ENCODE data around the gene LRRC63. TPM values are rescaled to one million over a fixed set of nuclear protein-coding genes. Genes with fewer than 3 reads are reported as not detected.
A peak's percentile ranks its signal among the peaks of the same experiment; 100 is the strongest.

The LRRC63 gene
- total RNA-seq, 2 experiments from 2014 or later = 1.5 to 2.1 TPM

DNA sequence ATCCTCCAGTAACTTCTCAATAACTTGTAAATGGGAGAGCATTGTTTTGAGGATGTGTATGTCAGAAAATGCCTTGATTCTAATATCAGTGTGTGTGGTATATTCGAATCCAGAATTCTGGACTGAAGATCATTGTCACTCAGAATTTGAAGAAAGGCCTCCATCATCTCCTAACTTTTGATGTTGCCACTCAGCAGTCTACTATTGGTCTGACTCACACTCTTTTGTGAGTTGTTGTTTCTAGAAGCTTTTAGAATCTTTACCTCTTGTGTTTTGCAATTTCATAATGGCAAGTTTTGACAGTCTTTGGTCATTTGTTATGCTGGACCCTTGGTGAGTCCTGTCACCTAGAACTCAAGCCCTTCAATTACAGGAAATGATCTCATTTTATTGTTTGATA lies 98.3 kb downstream of the LRRC63 start:
- Mint-ChIP-seq H3K4me1 (peaks cover 9% of the 10 kb centered on the region), H3K36me3 (peaks cover 34% of the 10 kb centered on the region), H3K4me3 (no peak overlapping the region), H3K9me3 (ENCODE audit: low read depth) (peaks cover 16% of the 10 kb centered on the region), H3K27me3 (no peaks in the 10 kb centered on the region), H3K27ac (no peak overlapping the region)
- CTCF ChIA-PET = no interaction called here
- no peak for DNase-seq
- ATAC-seq = no peak

DNA sequence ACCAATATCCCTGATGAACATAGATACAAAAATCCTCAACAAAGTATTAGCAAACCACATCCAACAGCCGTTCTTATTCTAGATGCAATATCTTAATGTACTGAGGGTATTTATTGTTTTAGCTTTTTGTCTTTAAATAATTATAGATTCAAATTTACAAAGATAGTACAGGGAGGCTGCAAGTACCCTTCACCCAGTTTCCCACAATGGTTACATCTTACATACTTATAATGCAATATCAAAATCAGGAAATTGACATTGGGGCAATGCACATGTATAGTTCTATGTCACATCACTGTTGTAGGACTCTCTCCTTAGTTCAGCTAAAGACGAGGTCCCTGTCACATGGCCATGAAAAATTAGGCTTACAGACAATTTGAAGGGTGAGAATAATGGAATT lies 99.5 kb downstream of the LRRC63 start:
- Mint-ChIP-seq H3K36me3 (peaks cover 38% of the 10 kb centered on the region), H3K27ac (no peak overlapping the region), H3K4me3 (no peak overlapping the region), H3K27me3 (no peaks in the 10 kb centered on the region), H3K9me3 (ENCODE audit: low read depth) (peaks cover 16% of the 10 kb centered on the region), H3K4me1 (peaks cover 13% of the 10 kb centered on the region)
- CTCF ChIA-PET = interaction anchor here (2.5 kb wide), 1 partner anchor 10 kb away, joined by 10 read pairs; no protein-coding TSS in a partner anchor
- no peak for DNase-seq
- no peak for ATAC-seq

DNA sequence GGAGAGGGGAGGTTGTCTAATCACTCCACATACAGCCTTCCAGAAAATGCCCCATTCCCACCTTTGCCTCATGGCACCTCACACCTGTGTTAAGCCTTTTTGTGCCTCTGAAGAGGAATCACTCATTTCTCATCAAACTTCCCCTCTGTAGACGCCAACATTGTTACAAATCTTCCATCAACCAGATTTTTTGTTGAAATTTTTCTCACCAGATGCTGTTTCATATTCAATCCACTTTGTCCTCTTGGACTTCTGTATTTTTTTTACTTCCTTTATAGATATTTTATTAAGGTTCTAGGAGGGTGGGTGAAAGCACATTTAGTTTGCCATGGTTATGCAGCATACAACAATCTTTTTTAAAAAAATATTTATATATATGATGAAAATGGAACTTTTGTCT lies 101.3 kb downstream of the LRRC63 start:
- H3K4me3 Mint-ChIP-seq = no peak overlapping the region
- peaks cover 13% of the 10 kb centered on the region for H3K4me1 Mint-ChIP-seq
- CTCF ChIA-PET = interaction anchor here (1.0 to 2.5 kb wide), 3 partner anchors 8 to 24 kb away, joined by 3 to 10 read pairs (median 5); no protein-coding TSS in a partner anchor
- peaks cover 16% of the 10 kb centered on the region for H3K9me3 Mint-ChIP-seq (ENCODE audit: low read depth)
- H3K27me3 Mint-ChIP-seq = no peaks in the 10 kb centered on the region
- peaks cover 38% of the 10 kb centered on the region for H3K36me3 Mint-ChIP-seq
- DNase-seq = no peak
- no peak for ATAC-seq
- no peak overlapping the region for H3K27ac Mint-ChIP-seq

- H3K27ac Mint-ChIP-seq = peak overlapping the region; percentile 87
- peaks cover 16% of the 10 kb centered on the region for H3K4me1 Mint-ChIP-seq
- H3K9me3 Mint-ChIP-seq (ENCODE audit: low read depth) = peaks cover 16% of the 10 kb centered on the region
- H3K4me3 Mint-ChIP-seq = peak overlapping the region; percentile 56
- CTCF ChIA-PET = interaction anchor here (0.7 to 1.7 kb wide), 4 partner anchors 12 to 154 kb away, joined by 3 to 5 read pairs (median 4); no protein-coding TSS in a partner anchor
- no peaks in the 10 kb centered on the region for H3K27me3 Mint-ChIP-seq
- ATAC-seq = peak; percentile 49
- no peak for DNase-seq
- H3K36me3 Mint-ChIP-seq = peaks cover 38% of the 10 kb centered on the region
Observed at GRCh38 chr13:46313432-46314257, 101.9 kb downstream of the LRRC63 start.

DNA sequence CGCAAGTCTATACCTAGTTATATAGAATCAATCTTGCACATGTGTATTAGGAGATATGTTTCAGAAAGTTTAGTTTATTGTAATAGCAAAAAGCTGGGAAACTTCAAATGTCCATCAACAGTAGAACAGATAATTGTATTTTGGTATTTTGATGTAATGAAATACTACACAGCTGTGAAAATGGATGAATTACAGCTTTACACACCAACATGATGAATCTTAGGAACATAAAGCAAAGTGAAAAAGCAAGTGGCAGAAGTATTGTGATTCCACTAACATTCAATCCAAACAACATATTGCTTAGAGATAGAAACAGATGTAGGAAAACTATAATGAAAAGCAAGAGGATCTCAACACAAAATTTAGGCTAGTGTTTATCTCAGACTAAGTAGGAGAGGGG lies 102.9 kb downstream of the LRRC63 start:
- H3K27ac Mint-ChIP-seq = no peak overlapping the region
- no peaks in the 10 kb centered on the region for H3K27me3 Mint-ChIP-seq
- ATAC-seq (no peak), DNase-seq (no peak)
- no peak overlapping the region for H3K4me3 Mint-ChIP-seq
- peaks cover 16% of the 10 kb centered on the region for H3K4me1 Mint-ChIP-seq
- peaks cover 16% of the 10 kb centered on the region for H3K9me3 Mint-ChIP-seq (ENCODE audit: low read depth)
- H3K36me3 Mint-ChIP-seq = peaks cover 37% of the 10 kb centered on the region
- CTCF ChIA-PET = interaction anchor here (1.4 kb wide), 1 partner anchor 155 kb away, joined by 5 read pairs; no protein-coding TSS in a partner anchor

- ATAC-seq = no peak
- DNase-seq = no peak
- CTCF ChIA-PET = no interaction called here
- Mint-ChIP-seq H3K4me3 (no peak overlapping the region), H3K9me3 (ENCODE audit: low read depth) (peaks cover 13% of the 10 kb centered on the region), H3K27ac (no peak overlapping the region), H3K27me3 (no peaks in the 10 kb centered on the region), H3K36me3 (peaks cover 33% of the 10 kb centered on the region), H3K4me1 (peaks cover 16% of the 10 kb centered on the region)
Observed at GRCh38 chr13:46315036-46315435, 103.3 kb downstream of the LRRC63 start.

DNA sequence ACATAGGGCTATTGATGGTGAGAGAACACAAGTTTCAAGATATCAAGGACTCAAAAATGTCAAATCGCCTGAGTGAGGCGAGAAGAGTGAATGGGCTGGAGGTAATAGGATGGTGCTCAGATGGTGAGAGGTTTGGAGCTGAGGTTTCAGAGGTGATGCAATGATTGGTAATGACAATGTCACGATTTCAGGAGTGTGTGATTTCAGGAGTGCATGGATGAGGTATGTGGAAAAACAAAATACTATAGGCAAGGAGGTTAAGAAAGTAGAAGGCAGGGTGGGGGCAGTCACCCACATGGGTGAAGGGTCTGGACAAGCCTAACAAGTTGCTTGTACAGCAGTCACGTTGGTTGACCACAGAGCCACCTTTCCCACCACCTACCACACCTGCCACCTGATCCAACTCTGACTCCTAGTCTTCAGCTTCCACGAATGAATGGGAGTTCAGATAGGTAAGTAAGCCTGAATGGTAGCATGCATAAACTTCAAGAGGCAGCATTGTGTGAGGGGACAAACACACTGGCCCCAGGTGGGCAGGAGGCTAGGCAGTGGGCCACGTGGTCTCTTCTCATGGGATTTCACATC lies 103.9 kb downstream of the LRRC63 start:
- DNase-seq = no peak
- Mint-ChIP-seq H3K27me3 (no peaks in the 10 kb centered on the region), H3K36me3 (peaks cover 29% of the 10 kb centered on the region), H3K4me1 (peaks cover 19% of the 10 kb centered on the region), H3K4me3 (no peak overlapping the region), H3K27ac (no peak overlapping the region), H3K9me3 (ENCODE audit: low read depth) (peaks cover 11% of the 10 kb centered on the region)
- no peak for ATAC-seq
- CTCF ChIA-PET = no interaction called here

GRCh38 chr13:46317120-46317519 lies 105.4 kb downstream of the LRRC63 start:
- Mint-ChIP-seq H3K9me3 (ENCODE audit: low read depth) (peaks cover 11% of the 10 kb centered on the region), H3K4me1 (peaks cover 31% of the 10 kb centered on the region), H3K27ac (no peak overlapping the region), H3K27me3 (no peaks in the 10 kb centered on the region), H3K36me3 (peaks cover 20% of the 10 kb centered on the region), H3K4me3 (no peak overlapping the region)
- ATAC-seq = no peak
- no peak for DNase-seq
- CTCF ChIA-PET = no interaction called here

- Mint-ChIP-seq H3K36me3 (peaks cover 11% of the 10 kb centered on the region), H3K9me3 (ENCODE audit: low read depth) (peaks cover 6% of the 10 kb centered on the region), H3K4me3 (no peak overlapping the region), H3K27me3 (no peaks in the 10 kb centered on the region), H3K4me1 (peaks cover 25% of the 10 kb centered on the region), H3K27ac (no peak overlapping the region)
- DNase-seq = no peak
- CTCF ChIA-PET = no interaction called here
- no peak for ATAC-seq
Observed at GRCh38 chr13:46318986-46319385, 107.3 kb downstream of the LRRC63 start.

- Mint-ChIP-seq H3K27ac (peak overlapping the region; percentile 87), H3K27me3 (no peaks in the 10 kb centered on the region), H3K4me1 (peaks cover 19% of the 10 kb centered on the region), H3K9me3 (ENCODE audit: low read depth) (no peaks in the 10 kb centered on the region), H3K4me3 (no peak overlapping the region), H3K36me3 (peaks cover 2% of the 10 kb centered on the region)
- DNase-seq (no peak), ATAC-seq (peak; percentile 20)
- CTCF ChIA-PET = interaction anchor here (0.8 to 2.1 kb wide), 8 partner anchors 14 to 699 kb away, joined by 3 to 11 read pairs (median 6); partner anchors contain the start of gene LCP1
Observed at GRCh38 chr13:46320406-46320805, 108.7 kb downstream of the LRRC63 start.

DNA sequence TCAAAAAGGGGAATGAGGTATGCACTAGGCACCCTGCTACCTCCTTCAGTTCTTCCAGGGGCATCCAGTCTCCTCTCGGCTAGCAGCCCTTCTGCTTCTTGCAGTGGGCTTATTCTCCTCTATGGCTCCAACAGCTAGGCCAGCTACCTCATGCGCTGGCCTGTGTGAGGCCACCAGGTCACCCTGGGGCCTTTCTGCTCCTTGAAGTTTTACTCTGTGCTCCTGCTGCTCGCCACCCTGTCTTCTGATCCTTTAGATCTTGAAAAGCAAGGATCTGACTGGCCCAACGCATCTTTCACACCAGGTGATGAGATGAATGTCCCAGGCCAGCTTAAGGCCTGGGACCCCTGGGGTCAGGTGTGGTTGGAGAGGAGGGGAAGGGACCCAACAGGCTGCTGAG lies 109.1 kb downstream of the LRRC63 start:
- Mint-ChIP-seq H3K9me3 (ENCODE audit: low read depth) (no peaks in the 10 kb centered on the region), H3K36me3 (no peaks in the 10 kb centered on the region), H3K27me3 (no peaks in the 10 kb centered on the region), H3K4me3 (no peak overlapping the region), H3K27ac (peak overlapping the region; percentile 87), H3K4me1 (peaks cover 18% of the 10 kb centered on the region)
- DNase-seq (no peak), ATAC-seq (peak; percentile 35)
- CTCF ChIA-PET = interaction anchor here (0.6 to 2.1 kb wide), 22 partner anchors 9 to 699 kb away, joined by 3 to 11 read pairs (median 5); partner anchors contain the start of gene LCP1

GRCh38 chr13:46321494-46322225 lies 109.9 kb downstream of the LRRC63 start:
- Mint-ChIP-seq H3K27me3 (no peaks in the 10 kb centered on the region), H3K36me3 (no peaks in the 10 kb centered on the region), H3K4me1 (peaks cover 18% of the 10 kb centered on the region), H3K9me3 (ENCODE audit: low read depth) (no peaks in the 10 kb centered on the region), H3K4me3 (peak overlapping the region; percentile 62), H3K27ac (peak overlapping the region; percentile 87)
- CTCF ChIA-PET = interaction anchor here (0.6 to 2.1 kb wide), 29 partner anchors 8 to 809 kb away, joined by 3 to 11 read pairs (median 4); partner anchors contain the start of gene LCP1
- ATAC-seq (peak; percentile 88), DNase-seq (peak; percentile 83)

DNA sequence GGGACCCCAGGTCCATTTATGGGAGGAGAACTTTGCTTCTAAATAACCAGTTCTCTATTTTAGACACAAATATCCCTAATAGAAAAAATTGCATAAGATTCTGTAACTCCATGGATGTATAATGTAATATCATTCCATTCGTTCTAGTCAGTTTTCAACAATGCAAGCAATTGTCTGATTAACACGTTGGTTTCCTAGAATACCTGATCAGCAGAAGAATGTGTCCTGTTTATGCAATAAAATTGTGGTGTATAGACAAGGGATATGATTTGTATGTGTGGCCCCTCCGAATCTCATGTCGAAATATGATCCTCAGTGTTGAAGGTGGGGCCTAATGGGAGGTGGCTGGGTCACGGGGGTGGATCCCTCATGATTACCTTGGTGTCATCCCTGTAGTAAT lies 113.2 kb downstream of the LRRC63 start:
- Mint-ChIP-seq H3K27me3 (peaks cover 6% of the 10 kb centered on the region), H3K27ac (no peak overlapping the region), H3K9me3 (ENCODE audit: low read depth) (no peaks in the 10 kb centered on the region), H3K36me3 (no peaks in the 10 kb centered on the region), H3K4me3 (no peak overlapping the region), H3K4me1 (peaks cover 20% of the 10 kb centered on the region)
- DNase-seq = no peak
- ATAC-seq = no peak
- CTCF ChIA-PET = no interaction called here

Data from activated CD8-positive, alpha-beta memory T cell treated with anti-CD3 and anti-CD28 coated beads, Interleukin-2, amount 10 ng/mL, durations not matched to agents 7 days and 5 days (primary cell).